B cell (primary cell): ENCODE results near the gene MZB1. TPM values are rescaled to one million over a fixed set of nuclear protein-coding genes. Genes with fewer than 3 reads are reported as not detected.

Experiments used
- ATAC-seq: fragments of 200-7000 bp; cut with Tn5 transposase; one replicate; pipeline ENCODE4 v1.10.0; 2021; ENCODE audit warnings: low read depth, mild to moderate bottlenecking, moderate number of reproducible peaks, moderate library complexity
- CTCF ChIA-PET: fragments of 350-600 bp; sonication (Branson Sonifier 250); formaldehyde crosslinking; loops from one replicate; lab custom pipeline; 2021; ENCODE audit warnings: antibody characterized with exemption, inconsistent platforms; lab: Charles Lee
- POLR2A ChIA-PET: fragments of 350-600 bp; sonication (Branson Sonifier 250); formaldehyde crosslinking; loops from one replicate; lab custom pipeline; 2021; ENCODE audit warnings: antibody characterized with exemption; lab: Charles Lee
- DNase-seq: peaks from one replicate; pipeline ENCODE4 v3.0.0; 2013
- H2AFZ ChIP-seq: 2 replicates; pipeline ENCODE4 v1.6.1; 2012; ENCODE audit warnings: mild to moderate bottlenecking, low read depth, low read length; ENCODE audit not compliant: insufficient read depth, poor library complexity, severe bottlenecking
- H3K27ac ChIP-seq, 2 donors: 1 replicate in 1 of 2; 2 replicates in 1 of 2; pipeline ENCODE4 v1.5.1; 2012 to 2013; ENCODE audit warnings: low read length in 2 of 2, mild to moderate bottlenecking in 2 of 2, moderate library complexity in 1 of 2
- H3K27me3 ChIP-seq, 4 experiments: fragments of 200-600 bp in 1 of 4; sonication (generic) in 1 of 4; replicated peaks in 1 of 4; 1 replicate in 2 of 4; 2 replicates in 2 of 4; pipeline versions ENCODE4 v1.6.1 to v1.7.0; 2013 to 2016; ENCODE audit warnings: low read length in 3 of 4, mild to moderate bottlenecking in 2 of 4, mixed read lengths in 1 of 4, moderate library complexity in 1 of 4; ENCODE audit not compliant: insufficient read depth in 4 of 4, control insufficient read depth in 3 of 4; ENCODE audit errors: control extremely low read depth in 1 of 4
- H3K36me3 ChIP-seq, 2 experiments: replicated peaks in 1 of 2; 1 replicate in 1 of 2; 2 replicates in 1 of 2; pipeline versions ENCODE4 v1.6.1 to v1.7.1; 2013; ENCODE audit warnings: low read length in 1 of 2; ENCODE audit not compliant: insufficient read depth in 2 of 2, control insufficient read depth in 1 of 2; ENCODE audit errors: control extremely low read depth in 1 of 2, extremely low read depth in 1 of 2
- H3K4me1 ChIP-seq, 2 donors: fragments of 200-600 bp in 1 of 2; sonication (generic) in 1 of 2; 1 replicate in 1 of 2; 2 replicates in 1 of 2; pipeline versions ENCODE4 v1.5.1 to v1.6.1; 2013 to 2017; ENCODE audit warnings: low read length in 2 of 2; ENCODE audit not compliant: control insufficient read depth in 2 of 2, insufficient read depth in 2 of 2
- H3K4me2 ChIP-seq: replicated peaks from 2 replicates; pipeline ENCODE3; 2012; ENCODE audit warnings: mild to moderate bottlenecking, low read depth, low read length; ENCODE audit not compliant: poor library complexity, severe bottlenecking
- H3K4me3 ChIP-seq, 5 experiments: fragments of 200-600 bp in 1 of 5; sonication (generic) in 1 of 5; 1 replicate in 3 of 5; 2 replicates in 2 of 5; pipeline versions ENCODE4 v1.5.1 to v1.7.0; 2011 to 2016; ENCODE audit warnings: low read length in 4 of 5, mild to moderate bottlenecking in 4 of 5, low read depth in 2 of 5, control low read depth in 1 of 5, moderate library complexity in 1 of 5; ENCODE audit not compliant: insufficient read depth in 1 of 5; ENCODE audit errors: control extremely low read depth in 1 of 5, extremely low read depth in 1 of 5
- H3K79me2 ChIP-seq: fragments of 200-600 bp; sonication (generic); one replicate; pipeline ENCODE4 v1.6.0; 2016; ENCODE audit warnings: low read length; ENCODE audit not compliant: control insufficient read depth, insufficient read depth
- H3K9ac ChIP-seq: fragments of 200-600 bp; sonication (generic); 2 replicates; pipeline ENCODE4 v1.6.1; 2017; ENCODE audit warnings: mild to moderate bottlenecking, low read length, moderate library complexity
- H3K9me3 ChIP-seq, 3 donors: one replicate each; pipeline versions ENCODE4 v1.6.1 to v1.7.1; 2013; ENCODE audit warnings: low read length in 2 of 3; ENCODE audit not compliant: control insufficient read depth in 2 of 3, insufficient read depth in 1 of 3; ENCODE audit errors: control extremely low read depth in 1 of 3
- H4K20me1 ChIP-seq: 2 replicates; pipeline ENCODE4 v1.6.0; 2012; ENCODE audit warnings: mild to moderate bottlenecking, low read length; ENCODE audit not compliant: insufficient read depth, control insufficient read depth, poor library complexity, severe bottlenecking
- H3K27ac Mint-ChIP-seq: one replicate; pipeline ENCODE4 v1.8.0; 2021; ENCODE audit warnings: mixed read lengths
- H3K27me3 Mint-ChIP-seq: one replicate; pipeline ENCODE4 v1.8.0; 2021; ENCODE audit warnings: mixed read lengths
- H3K4me1 Mint-ChIP-seq: one replicate; pipeline ENCODE4 v1.8.0; 2021; ENCODE audit warnings: mixed read lengths
- H3K4me3 Mint-ChIP-seq: one replicate; pipeline ENCODE4 v1.8.0; 2021; ENCODE audit warnings: mixed read lengths
- H3K9me3 Mint-ChIP-seq: one replicate; pipeline ENCODE4 v1.8.0; 2022; ENCODE audit warnings: mixed read lengths; ENCODE audit not compliant: insufficient read depth
- CTCF ChIP-seq: fragments of 200-600 bp; IDR thresholded peaks from one replicate; pipeline ENCODE4 v1.8.0; 2022; ENCODE audit warnings: antibody characterized with exemption, mild to moderate bottlenecking
- EZH2 ChIP-seq: IDR thresholded peaks from 2 replicates; pipeline ENCODE4 v1.6.1; 2012; ENCODE audit warnings: borderline replicate concordance, low read depth, mild to moderate bottlenecking, moderate library complexity, low read length; ENCODE audit not compliant: insufficient read depth, poor library complexity, severe bottlenecking
- WGBS: methylation state at CpG from one replicate; pipeline ENCODE4 v1.1.5; 2013; ENCODE audit warnings: missing lambda C conversion rate; ENCODE audit not compliant: insufficient coverage; 5-methylcytosine and 5-hydroxymethylcytosine counted together
- intact Hi-C: fragments of 100-400 bp; cut with micrococcal nuclease; formaldehyde crosslinking; loops from one replicate; pipeline ENCODE4 v1.10.0; 2022
- polyA plus RNA-seq: library from polyadenylated mRNA; depleted of rRNA; stranded (reverse); fragments of >200 nt; gene quantifications from 2 replicates; pipeline ENCODE4 v1.2.3, GENCODE V29; 2012
- total RNA-seq, 2 donors: library from RNA; stranded (reverse); fragments of 120-200 nt in 1 of 2; gene quantifications; 1 replicate in 1 of 2; 2 replicates in 1 of 2; pipeline versions ENCODE4 v1.2.3 to v1.2.4, GENCODE V29; 2013 to 2022

The MZB1 gene
- total and polyA plus RNA-seq, 2 donors (not counting 1 experiment from before 2014, with no cell fraction given): 72.2 to 306 TPM

- Mint-ChIP-seq H3K9me3 (no peaks in the 10 kb centered on the region), H3K27ac (no peak overlapping the region), H3K4me3 (no peak overlapping the region), H3K27me3 (no peaks in the 10 kb centered on the region), H3K4me1 (peaks cover 4% of the 10 kb centered on the region)
- H3K27me3 ChIP-seq: no peaks in the 10 kb centered on the region
- no peaks in the 10 kb centered on the region for H3K9me3 ChIP-seq
- TF ChIP-seq EZH2: no peak
- TF ChIP-seq CTCF: no peak
- H3K9ac ChIP-seq: no peak overlapping the region
- H3K27ac ChIP-seq: no peak overlapping the region
- H3K4me3 ChIP-seq: no peak overlapping the region
- H4K20me1 ChIP-seq: no peaks in the 10 kb centered on the region
- no peak for ATAC-seq
- H3K36me3 ChIP-seq: peaks cover 2 to 23% of the 10 kb centered on the region in 2 experiments
- ChIA-PET POLR2A (interaction anchor here (0.6 kb wide), 1 partner anchor 28 kb away, joined by 5 read pairs; the partner anchor contains the start of gene SPATA24), CTCF (interaction anchor here (1.9 to 2.9 kb wide), 3 partner anchors 11 to 125 kb away, joined by 5 to 12 read pairs (median 7); partner anchors contain the start of gene MZB1)
- no peak overlapping the region for H2AFZ ChIP-seq
- intact Hi-C loops: no loop called here
- H3K79me2 ChIP-seq: peaks cover 28% of the 10 kb centered on the region
- H3K4me1 ChIP-seq: no peaks in the 10 kb centered on the region
- WGBS: 100% methylated on average over 2 of the region's 7 CpGs
- no peak overlapping the region for H3K4me2 ChIP-seq
- DNase-seq: no peak
These were observed 13.3 kb downstream of the MZB1 start for GRCh38 chr5:139376364-139376763.

GRCh38 chr5:139374909-139375308 lies 14.8 kb downstream of the MZB1 start:
- Histone ChIP-seq H2AFZ (no peak overlapping the region), H3K9me3 (no peaks in the 10 kb centered on the region), H3K4me2 (no peak overlapping the region), H3K27ac (no peak overlapping the region), H3K4me1 (no peaks in the 10 kb centered on the region), H3K9ac (no peak overlapping the region), H3K79me2 (peaks cover 22% of the 10 kb centered on the region), H3K36me3 (peaks cover 2 to 28% of the 10 kb centered on the region in 2 experiments), H3K4me3 (no peak overlapping the region), H3K27me3 (no peaks in the 10 kb centered on the region), H4K20me1 (no peaks in the 10 kb centered on the region)
- TF ChIP-seq EZH2 (no peak), CTCF (no peak)
- intact Hi-C loops: no loop called here
- Mint-ChIP-seq H3K27me3 (no peaks in the 10 kb centered on the region), H3K4me3 (no peak overlapping the region), H3K9me3 (no peaks in the 10 kb centered on the region), H3K27ac (peak overlapping the region; percentile 17), H3K4me1 (peaks cover 3% of the 10 kb centered on the region)
- ChIA-PET POLR2A (interaction anchor here (0.9 kb wide), 1 partner anchor 32 kb away, joined by 11 read pairs; no protein-coding TSS in a partner anchor), CTCF (interaction anchor here (1.0 to 2.9 kb wide), 3 partner anchors 13 to 48 kb away, joined by 4 to 12 read pairs (median 4); partner anchors contain the start of gene MZB1)
- ATAC-seq: no peak
- DNase-seq: peak; percentile 10
- no CpG with 5 or more reads among the region's 2 CpGs for WGBS
